Rectal smooth muscle tissue (tissue), 1 donor: ENCODE data around the gene WDR1.

Experiments used
- H3K27ac ChIP-seq: one replicate; pipeline ENCODE4 v1.7.0; 2013; ENCODE audit warnings: low read depth, low read length, inconsistent platforms
- H3K27me3 ChIP-seq: one replicate; pipeline ENCODE4 v1.7.0; 2013; ENCODE audit warnings: low read length; ENCODE audit not compliant: control insufficient read depth, insufficient read depth
- H3K36me3 ChIP-seq: one replicate; pipeline ENCODE4 v1.7.0; 2013; ENCODE audit warnings: low read length; ENCODE audit not compliant: control insufficient read depth, insufficient read depth
- H3K4me1 ChIP-seq: one replicate; pipeline ENCODE4 v1.7.0; 2013; ENCODE audit warnings: low read length; ENCODE audit not compliant: control insufficient read depth, insufficient read depth
- H3K4me3 ChIP-seq: one replicate; pipeline ENCODE4 v1.7.0; 2013; ENCODE audit warnings: low read length
- H3K9ac ChIP-seq: one replicate; pipeline ENCODE4 v1.7.0; 2013; ENCODE audit warnings: low read length

WDR1 gene

GRCh38 chr4:10082459-10083272, 33.9 kb downstream of the WDR1 start:
- Histone ChIP-seq H3K27me3 (no peaks in the 10 kb centered on the region), H3K4me3 (no peak overlapping the region), H3K36me3 (peaks cover 90% of the 10 kb centered on the region), H3K4me1 (peaks cover 5% of the 10 kb centered on the region), H3K9ac (no peak overlapping the region), H3K27ac (no peak overlapping the region)

GRCh38 chr4:10082047-10082446, 34.6 kb downstream of the WDR1 start:
- no peak overlapping the region for H3K27ac ChIP-seq
- no peak overlapping the region for H3K4me3 ChIP-seq
- H3K27me3 ChIP-seq: no peaks in the 10 kb centered on the region
- H3K9ac ChIP-seq: no peak overlapping the region
- peaks cover 5% of the 10 kb centered on the region for H3K4me1 ChIP-seq
- H3K36me3 ChIP-seq: peaks cover 90% of the 10 kb centered on the region

- Histone ChIP-seq H3K4me1 (peaks cover 5% of the 10 kb centered on the region), H3K27me3 (no peaks in the 10 kb centered on the region), H3K27ac (no peak overlapping the region), H3K36me3 (peaks cover 89% of the 10 kb centered on the region), H3K9ac (no peak overlapping the region), H3K4me3 (no peak overlapping the region)
Observed at GRCh38 chr4:10081218-10081606, 35.4 kb downstream of the WDR1 start.

GRCh38 chr4:10080589-10081217, 35.9 kb downstream of the WDR1 start:
- no peak overlapping the region for H3K9ac ChIP-seq
- no peak overlapping the region for H3K4me3 ChIP-seq
- H3K36me3 ChIP-seq: peaks cover 91% of the 10 kb centered on the region
- no peaks in the 10 kb centered on the region for H3K27me3 ChIP-seq
- H3K4me1 ChIP-seq: peaks cover 5% of the 10 kb centered on the region
- no peak overlapping the region for H3K27ac ChIP-seq

- no peaks in the 10 kb centered on the region for H3K4me1 ChIP-seq
- no peak overlapping the region for H3K9ac ChIP-seq
- H3K36me3 ChIP-seq: peaks cover 92% of the 10 kb centered on the region
- H3K4me3 ChIP-seq: no peak overlapping the region
- H3K27me3 ChIP-seq: no peaks in the 10 kb centered on the region
- H3K27ac ChIP-seq: no peak overlapping the region
Observed at GRCh38 chr4:10079912-10080588, 36.5 kb downstream of the WDR1 start.

GRCh38 chr4:10079256-10079655, 37.3 kb downstream of the WDR1 start:
- peaks cover 91% of the 10 kb centered on the region for H3K36me3 ChIP-seq
- H3K4me1 ChIP-seq: no peaks in the 10 kb centered on the region
- no peaks in the 10 kb centered on the region for H3K27me3 ChIP-seq
- H3K4me3 ChIP-seq: no peak overlapping the region
- H3K9ac ChIP-seq: no peak overlapping the region
- H3K27ac ChIP-seq: no peak overlapping the region

GRCh38 chr4:10078481-10079233, 37.9 kb downstream of the WDR1 start:
- peaks cover 91% of the 10 kb centered on the region for H3K36me3 ChIP-seq
- H3K27me3 ChIP-seq: no peaks in the 10 kb centered on the region
- no peak overlapping the region for H3K27ac ChIP-seq
- H3K4me3 ChIP-seq: no peak overlapping the region
- no peak overlapping the region for H3K9ac ChIP-seq
- no peaks in the 10 kb centered on the region for H3K4me1 ChIP-seq

- H3K36me3 ChIP-seq: peaks cover 81% of the 10 kb centered on the region
- H3K4me3 ChIP-seq: no peak overlapping the region
- H3K27ac ChIP-seq: no peak overlapping the region
- H3K27me3 ChIP-seq: no peaks in the 10 kb centered on the region
- no peaks in the 10 kb centered on the region for H3K4me1 ChIP-seq
- H3K9ac ChIP-seq: no peak overlapping the region
Observed at GRCh38 chr4:10077483-10078335, 38.9 kb downstream of the WDR1 start.

GRCh38 chr4:10077076-10077475, 39.5 kb downstream of the WDR1 start:
- Histone ChIP-seq H3K9ac (no peak overlapping the region), H3K4me3 (no peak overlapping the region), H3K27me3 (no peaks in the 10 kb centered on the region), H3K4me1 (peaks cover 3% of the 10 kb centered on the region), H3K36me3 (peaks cover 75% of the 10 kb centered on the region), H3K27ac (no peak overlapping the region)

GRCh38 chr4:10075953-10076391, 40.6 kb downstream of the WDR1 start:
- Histone ChIP-seq H3K36me3 (peaks cover 69% of the 10 kb centered on the region), H3K27ac (no peak overlapping the region)

GRCh38 chr4:10075158-10075863, 41.3 kb downstream of the WDR1 start:
- Histone ChIP-seq H3K4me1 (peaks cover 4% of the 10 kb centered on the region), H3K36me3 (peaks cover 63% of the 10 kb centered on the region), H3K27me3 (no peaks in the 10 kb centered on the region), H3K4me3 (no peak overlapping the region), H3K9ac (no peak overlapping the region), H3K27ac (no peak overlapping the region)

More at GRCh38 chr4:10075953-10076391, 40.6 kb downstream of the WDR1 start:
- Histone ChIP-seq H3K27me3 (no peaks in the 10 kb centered on the region), H3K4me1 (peaks cover 4% of the 10 kb centered on the region), H3K9ac (no peak overlapping the region), H3K4me3 (no peak overlapping the region)
